AML-193 (cell line): ENCODE measurements around the gene RNF19B.
"Not testable (repeated sequence)": the region's sequence is repeated elsewhere in the genome, so short reads cannot be mapped to it uniquely, and the experiment has no call there.

Source experiments
- DNase-seq, 2 experiments: peaks; one replicate each; lab custom pipeline; 2025; lab: John Stamatoyannopoulos, UW

Gene RNF19B

GRCh38 chr1:32928715-32929114 is 35.9 kb downstream of the RNF19B start:
- DNase-seq: no peak

- DNase-seq: no peak
These were observed 36.3 kb downstream of the RNF19B start for GRCh38 chr1:32928285-32928684.

DNA sequence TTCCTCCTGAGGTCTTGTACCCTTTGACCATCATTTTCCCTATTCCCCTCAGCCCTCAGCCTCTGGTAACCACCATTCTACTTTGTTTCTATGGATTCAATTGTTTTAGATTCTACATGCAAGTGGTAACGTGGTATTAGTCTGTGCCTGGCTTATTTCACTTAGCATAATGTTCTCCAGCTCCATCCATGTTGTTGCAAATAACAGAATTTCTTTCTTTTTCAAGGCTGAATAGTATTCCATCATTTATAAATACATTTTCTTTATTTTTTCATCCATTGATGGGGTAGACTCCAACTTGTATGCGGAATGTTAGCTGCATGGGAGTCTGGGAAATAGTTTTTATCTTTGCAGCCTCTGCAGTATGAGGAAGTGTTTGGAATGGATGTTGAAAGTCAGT is 37.2 kb downstream of the RNF19B start:
- no peak for DNase-seq

- no peak for DNase-seq
These were observed 38.0 kb downstream of the RNF19B start for GRCh38 chr1:32926562-32926961.

DNA sequence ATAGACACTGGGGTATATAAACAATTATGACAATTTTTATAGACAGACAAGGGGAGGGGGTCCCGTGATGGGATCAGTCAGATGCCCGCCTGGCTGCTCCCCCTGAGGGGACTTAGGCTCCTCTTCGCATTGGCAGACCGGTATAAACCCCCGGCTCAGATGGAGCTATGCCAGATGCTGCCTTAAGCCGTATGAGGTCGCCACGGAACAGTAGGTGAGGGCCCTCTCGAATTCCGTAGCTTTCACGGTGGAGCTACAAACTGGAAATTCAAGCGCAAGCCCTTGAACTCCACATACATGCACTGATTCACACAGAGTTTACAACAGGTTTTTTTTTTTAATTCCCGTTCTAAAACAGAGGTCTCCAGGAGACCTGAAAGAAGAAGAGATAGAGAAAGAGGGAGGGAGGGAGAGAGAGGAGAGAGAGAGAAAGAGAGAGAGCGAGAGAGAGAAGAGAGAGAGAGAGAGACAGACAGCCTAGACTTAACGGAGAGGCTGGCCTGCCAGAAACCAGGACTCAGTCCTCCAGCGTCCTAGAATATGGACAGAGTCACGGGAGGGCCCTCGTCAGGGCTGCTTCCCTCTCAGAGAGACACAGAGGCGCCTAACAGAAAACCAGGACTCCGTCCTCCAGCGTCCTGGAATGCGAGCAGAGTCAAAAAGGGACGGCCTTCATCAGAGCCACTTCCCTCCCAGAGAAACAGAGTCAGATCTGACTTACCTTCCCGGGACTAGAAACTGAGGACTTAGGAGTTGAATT is 39.0 kb downstream of the RNF19B start:
- no peak for DNase-seq

DNA sequence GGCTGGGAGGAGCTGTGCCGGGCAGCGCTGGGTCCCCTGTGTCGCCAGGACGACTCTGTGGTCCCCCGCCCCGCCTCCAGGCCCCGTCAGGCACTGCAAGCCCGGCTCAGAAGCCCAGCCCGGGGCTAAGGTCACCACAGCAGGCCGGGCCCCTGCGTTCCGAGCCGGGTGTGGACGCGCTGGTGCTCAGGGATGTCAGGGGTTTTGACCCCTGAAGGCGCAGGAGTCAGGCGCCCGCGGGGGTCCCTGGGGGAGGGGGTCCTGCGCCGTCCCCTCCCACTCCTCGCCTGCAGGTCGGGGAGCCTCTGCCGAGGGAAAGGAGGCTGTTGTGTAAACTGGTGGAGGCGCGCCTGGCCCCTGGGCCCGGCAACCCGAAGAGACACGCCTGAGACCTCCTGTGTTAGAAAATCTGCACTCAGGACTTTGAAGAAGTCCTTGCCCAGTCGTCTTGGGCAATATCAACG is 39.7 kb downstream of the RNF19B start:
- no peak for DNase-seq

DNA sequence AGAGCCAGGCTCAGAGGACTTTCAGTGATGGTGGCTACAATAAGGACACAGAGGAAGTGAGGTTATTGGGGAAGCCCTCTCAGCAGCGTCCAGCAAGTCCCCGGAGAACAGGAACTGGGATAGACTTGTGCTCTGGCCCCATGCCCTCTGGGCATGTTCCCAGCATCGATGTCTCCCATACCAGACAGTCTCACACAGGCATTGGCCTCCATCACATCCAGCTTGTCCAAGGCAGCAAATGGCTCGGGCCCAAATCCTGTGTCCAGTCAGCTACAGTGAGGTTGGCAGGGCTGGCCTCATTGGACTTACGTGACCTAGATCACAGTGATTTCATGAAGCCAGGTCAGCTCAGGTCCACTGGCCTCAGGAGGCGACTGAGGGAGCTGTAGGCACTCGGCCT is 43.8 kb downstream of the RNF19B start:
- no peak for DNase-seq

DNA sequence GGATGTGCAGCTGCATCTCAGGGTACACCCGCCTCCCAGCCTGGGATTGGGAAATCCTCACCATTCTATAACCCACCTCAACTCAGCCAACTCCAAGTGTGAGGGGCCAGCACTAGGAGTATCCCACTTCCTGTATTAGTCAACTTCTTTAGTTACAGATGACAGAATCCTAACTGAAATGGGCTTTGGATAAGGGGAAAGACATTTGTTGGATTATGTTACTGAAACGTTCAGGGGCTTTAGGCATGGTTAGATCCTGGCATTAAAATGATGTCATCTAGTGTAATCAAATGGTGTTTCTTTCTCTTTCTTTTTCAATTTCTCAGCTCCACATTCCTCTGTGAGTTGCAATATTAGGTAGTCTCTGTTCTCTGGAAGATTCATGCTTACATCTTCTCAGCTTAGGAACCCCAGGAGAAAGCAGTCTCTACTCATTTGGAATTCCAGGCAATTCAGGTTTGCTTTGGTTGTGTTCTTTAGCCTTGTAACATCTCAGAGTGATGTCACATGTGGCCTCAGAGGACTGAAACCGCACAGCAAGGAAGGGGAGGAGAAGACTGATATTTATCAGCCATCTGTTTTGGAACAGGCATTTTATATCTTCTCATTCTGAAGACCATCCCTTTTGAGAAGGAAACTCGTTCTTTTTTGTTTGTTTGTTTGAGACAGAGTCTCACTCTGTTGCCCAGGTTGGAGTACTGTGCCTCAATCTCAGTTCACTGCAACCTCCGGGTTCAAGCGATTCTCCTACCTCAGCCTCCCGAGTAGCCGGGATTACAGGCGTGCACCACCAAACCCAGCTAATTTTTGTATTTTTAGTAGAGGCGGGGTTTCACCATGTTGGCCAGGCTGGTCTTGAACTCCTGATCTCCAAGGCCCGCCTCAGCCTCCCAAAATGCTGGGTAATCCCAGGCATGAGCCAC is 44.5 kb downstream of the RNF19B start:
- no peak for DNase-seq

DNA sequence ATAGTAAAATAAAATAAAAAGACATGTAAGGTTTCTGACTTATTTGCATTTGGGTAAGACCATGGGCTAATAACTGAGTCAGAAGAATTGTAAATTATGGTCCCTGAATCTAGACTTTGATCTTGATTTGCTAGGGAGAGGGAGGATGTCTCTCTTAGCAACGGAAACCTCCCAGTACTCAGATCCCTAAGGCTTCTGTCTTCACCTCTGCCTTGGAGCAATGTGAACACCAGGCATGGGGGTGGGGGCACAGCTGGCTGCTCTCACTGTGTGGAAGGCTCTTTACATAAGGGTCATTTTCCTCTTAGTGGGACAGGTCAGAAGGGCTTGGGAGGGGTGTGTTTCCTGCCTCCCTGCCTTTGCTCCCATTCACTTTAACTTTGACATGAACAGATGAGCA is 46.4 kb downstream of the RNF19B start:
- DNase-seq: no peak

GRCh38 chr1:32917521-32917920 is 47.1 kb downstream of the RNF19B start:
- DNase-seq: no peak

GRCh38 chr1:32915766-32916706 is 48.6 kb downstream of the RNF19B start:
- DNase-seq: no peak

DNA sequence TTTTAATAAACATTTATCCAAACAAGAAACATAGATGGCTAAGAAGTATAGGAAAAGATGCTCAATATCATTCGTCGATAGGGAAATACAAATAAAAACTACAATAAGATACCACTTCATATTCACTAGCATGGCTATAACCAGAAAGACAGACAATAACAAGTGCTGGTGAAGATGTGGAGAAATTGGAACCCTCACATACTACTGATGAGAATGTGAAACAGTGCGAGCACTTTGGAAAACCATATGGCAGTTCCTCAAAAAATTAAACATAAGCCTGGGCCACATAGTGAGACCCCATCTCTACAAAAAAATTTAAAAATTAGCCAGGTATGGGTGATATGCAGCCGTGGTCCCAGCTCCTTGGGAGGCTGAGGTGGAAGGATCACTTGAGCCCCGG is 54.3 kb downstream of the RNF19B start:
- DNase-seq: no peak

DNA sequence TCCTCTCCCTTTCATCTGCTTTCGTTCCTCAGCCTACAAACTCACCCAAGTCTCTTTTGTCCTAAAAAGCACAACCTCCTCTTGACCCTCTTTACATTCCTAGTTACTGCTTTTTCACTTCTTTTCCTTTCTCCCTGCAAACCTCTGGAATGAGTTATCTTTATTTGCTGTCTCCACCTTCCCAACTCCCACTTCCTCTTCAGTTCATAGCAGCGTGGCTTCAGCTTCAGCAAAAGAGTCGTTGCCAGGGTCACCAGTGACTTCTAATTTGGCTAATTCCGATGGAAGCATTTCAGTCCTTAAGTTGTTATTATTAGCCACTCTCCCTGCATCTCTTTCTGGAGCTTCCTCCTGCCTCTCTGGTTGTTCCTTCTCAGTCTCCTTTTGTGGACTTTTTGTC is 57.2 kb downstream of the RNF19B start:
- no peak for DNase-seq

GRCh38 chr1:32906654-32907053 is 58.0 kb downstream of the RNF19B start:
- DNase-seq: no peak

GRCh38 chr1:32905588-32905987 is 59.0 kb downstream of the RNF19B start:
- not testable (repeated sequence) for DNase-seq

- DNase-seq: no peak
These were observed 59.8 kb downstream of the RNF19B start for GRCh38 chr1:32904797-32905196.

GRCh38 chr1:32903991-32904785 is 60.4 kb downstream of the RNF19B start:
- DNase-seq: no peak

GRCh38 chr1:32902535-32902920 is 62.1 kb downstream of the RNF19B start:
- DNase-seq: no peak

DNA sequence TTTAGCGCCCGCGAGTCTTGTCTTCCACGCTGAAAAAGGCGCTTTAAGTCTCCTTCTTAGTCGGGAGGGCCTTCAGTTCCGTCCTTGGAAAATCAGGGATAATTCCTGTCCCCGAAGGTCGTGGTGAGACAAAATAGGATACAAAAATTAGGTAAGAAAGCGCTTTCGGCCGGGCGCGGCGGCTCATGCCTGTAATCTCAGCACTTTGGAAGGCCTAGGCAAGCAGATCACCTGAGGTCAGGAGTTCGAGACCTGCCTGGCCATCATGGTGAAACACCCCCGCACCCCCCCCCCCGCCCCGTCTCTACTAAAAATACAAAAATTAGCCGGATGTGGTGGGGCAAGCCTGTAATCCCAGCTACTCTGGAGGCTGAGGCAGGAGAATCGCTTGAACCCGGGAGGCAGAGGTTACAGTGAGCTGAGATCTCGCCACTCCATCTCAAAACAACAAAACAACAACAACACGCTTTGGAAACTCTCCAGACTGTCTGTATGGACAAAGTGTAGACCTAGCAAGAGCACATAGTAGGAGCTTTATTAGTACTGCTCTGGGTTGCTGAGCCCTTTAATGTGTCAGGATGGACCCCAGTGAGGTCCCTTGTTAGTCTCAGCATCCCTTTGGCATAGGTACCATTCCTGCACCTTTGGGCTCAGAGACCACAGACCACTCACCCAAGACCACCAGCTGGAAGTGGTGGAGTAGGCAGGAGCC is 62.6 kb downstream of the RNF19B start:
- DNase-seq: no peak
